Mucosa of descending colon (tissue), 3 donors: ENCODE results near the gene LCNL1. TPM values are rescaled to one million over a fixed set of nuclear protein-coding genes. Genes with fewer than 3 reads are reported as not detected.

ENCODE experiments used
- ATAC-seq: fragments of 200-7000 bp; cut with Tn5 transposase; one replicate; pipeline ENCODE4 v1.9.1; 2020; ENCODE audit warnings: mild to moderate bottlenecking, moderate library complexity
- DNase-seq, 3 donors: peaks; one replicate each; pipeline ENCODE4 v3.0.0-alpha.2; 2020
- H3K36me3 ChIP-seq: fragments of 200-600 bp; one replicate; pipeline ENCODE4 v1.8.0; 2021; ENCODE audit warnings: low read depth, mild to moderate bottlenecking
- H3K4me1 ChIP-seq: fragments of 200-600 bp; one replicate; pipeline ENCODE4 v1.8.0; 2021; ENCODE audit warnings: low read depth, mild to moderate bottlenecking
- H3K4me3 ChIP-seq: fragments of 200-600 bp; one replicate; pipeline ENCODE4 v1.8.0; 2021; ENCODE audit warnings: mild to moderate bottlenecking
- H3K9me3 ChIP-seq: fragments of 200-600 bp; one replicate; pipeline ENCODE4 v1.8.0; 2021; ENCODE audit warnings: mild to moderate bottlenecking
- CTCF ChIP-seq: fragments of 200-600 bp; IDR thresholded peaks from one replicate; pipeline ENCODE4 v1.8.0; 2022; ENCODE audit warnings: antibody characterized with exemption, mild to moderate bottlenecking
- intact Hi-C, 2 donors: fragments of 100-400 bp; cut with DNase I in 1 of 2; cut with micrococcal nuclease in 1 of 2; formaldehyde crosslinking; loops; one replicate each; pipeline versions ENCODE4 v1.11.0 to v1.11.1; 2022; cut with DNase I, micrococcal nuclease
- total RNA-seq, 3 donors: library from RNA; stranded (reverse); fragmentation: NEBNext Ultra II Directional in 2 of 3; extraction: Animal tissue kit (Norgen Biotek cat#: 25700) in 2 of 3; gene quantifications; one replicate each; pipeline versions ENCODE4 v1.2.1 to v1.2.4, GENCODE V29; 2021 to 2023
- donor health status: DM: no; HTN: no; CAD: no; lungs with moderate emphysema.
- donor health status: DM: no; HTN: no; CAD: no.
- donor health status: DM: no; HTN: yes; CAD: no.

LCNL1 gene
- total RNA-seq, 3 donors from 2014 or later, result 0.17 to 0.76 TPM; not detected in 1

- TF ChIP-seq CTCF, result no peak
- intact Hi-C loops, result no loop called here
- Histone ChIP-seq H3K4me3 (no peak overlapping the region), H3K4me1 (peaks cover 15% of the 10 kb centered on the region), H3K9me3 (no peaks in the 10 kb centered on the region), H3K36me3 (peaks cover 20% of the 10 kb centered on the region)
- DNase-seq, result peak in 1 of 3 donors; percentile 54
- ATAC-seq, result no peak
Observed at GRCh38 chr9:136942881-136943230, 39.9 kb upstream of the LCNL1 start.

- intact Hi-C loops, result no loop called here
- Histone ChIP-seq H3K9me3 (no peaks in the 10 kb centered on the region), H3K4me3 (peak overlapping the region; percentile 95), H3K4me1 (peaks cover 22% of the 10 kb centered on the region), H3K36me3 (peaks cover 20% of the 10 kb centered on the region)
- ATAC-seq, result peak; percentile 24
- no peak for TF ChIP-seq CTCF
- DNase-seq, result peak; percentile 55 to 80 (median 70)
Observed at GRCh38 chr9:136943291-136944211, 39.2 kb upstream of the LCNL1 start.

- Histone ChIP-seq H3K4me3 (peak overlapping the region; percentile 95), H3K36me3 (peaks cover 20% of the 10 kb centered on the region), H3K4me1 (peaks cover 28% of the 10 kb centered on the region), H3K9me3 (no peaks in the 10 kb centered on the region)
- no peak for DNase-seq
- intact Hi-C loops, result no loop called here
- ATAC-seq, result peak; percentile 41
- no peak for TF ChIP-seq CTCF
Observed at GRCh38 chr9:136944212-136944518, 38.6 kb upstream of the LCNL1 start.

DNA sequence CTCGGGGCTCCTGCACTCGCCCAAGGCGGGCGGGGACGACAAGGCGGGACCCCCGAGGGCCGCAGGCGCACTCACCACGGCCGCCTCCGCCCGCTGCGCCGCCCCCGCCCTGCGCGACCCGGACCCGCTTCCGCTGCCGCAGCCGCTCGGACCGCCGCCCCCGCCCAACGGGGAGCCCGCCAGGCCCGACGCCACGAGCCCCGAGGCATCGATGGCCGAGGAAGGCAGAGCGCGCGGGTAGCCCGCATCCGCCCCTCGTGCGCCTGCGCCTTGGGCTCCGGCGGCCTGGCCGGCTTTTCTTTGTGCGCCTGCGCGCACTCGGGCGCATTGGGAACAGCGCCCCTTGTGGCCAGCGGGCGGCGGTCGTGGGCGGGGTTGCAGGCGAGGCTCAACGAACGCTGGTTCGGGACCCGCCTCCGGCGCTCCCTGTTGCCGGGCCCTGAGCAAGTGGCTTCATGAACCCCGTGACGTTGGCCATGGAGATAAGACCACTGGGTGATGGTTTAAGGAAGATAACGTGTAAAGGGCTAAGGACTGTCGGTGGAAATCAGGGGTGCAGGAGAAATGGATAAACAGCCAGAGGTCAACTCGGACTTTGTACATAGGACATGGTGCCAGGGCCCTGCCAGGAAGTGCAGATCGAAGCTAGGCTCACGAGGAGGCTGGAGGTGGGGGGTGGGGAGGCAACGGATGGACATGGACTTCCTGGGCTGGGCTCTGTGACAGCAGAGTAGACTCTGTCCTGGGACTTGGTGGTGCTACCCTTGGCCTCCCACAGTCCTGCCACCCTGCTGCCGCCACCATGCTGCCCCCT, 38.1 kb upstream of the LCNL1 start, which contains the start of the genes C8G and FBXW5:
Gene C8G, plus strand, starts transcription at position 725 of the 814 bp plus-strand sequence. Its CDS starts 78 bp downstream, at position 803.
Gene FBXW5, minus strand, starts transcription at position 220 of the 814 bp plus-strand sequence. CDS start 655 bp downstream, outside the sequence.
- Histone ChIP-seq H3K9me3 (no peaks in the 10 kb centered on the region), H3K4me3 (peak within 1 kb of the TSS; percentile 95), H3K4me1 (peaks cover 30% of the 10 kb centered on the region), H3K36me3 (peaks cover 20% of the 10 kb centered on the region)
- intact Hi-C loops, result no loop called here
- TF ChIP-seq CTCF, result peak; percentile 98
- ATAC-seq (peak; percentile 87), DNase-seq (peak; percentile 92 to 98 (median 97))

DNA sequence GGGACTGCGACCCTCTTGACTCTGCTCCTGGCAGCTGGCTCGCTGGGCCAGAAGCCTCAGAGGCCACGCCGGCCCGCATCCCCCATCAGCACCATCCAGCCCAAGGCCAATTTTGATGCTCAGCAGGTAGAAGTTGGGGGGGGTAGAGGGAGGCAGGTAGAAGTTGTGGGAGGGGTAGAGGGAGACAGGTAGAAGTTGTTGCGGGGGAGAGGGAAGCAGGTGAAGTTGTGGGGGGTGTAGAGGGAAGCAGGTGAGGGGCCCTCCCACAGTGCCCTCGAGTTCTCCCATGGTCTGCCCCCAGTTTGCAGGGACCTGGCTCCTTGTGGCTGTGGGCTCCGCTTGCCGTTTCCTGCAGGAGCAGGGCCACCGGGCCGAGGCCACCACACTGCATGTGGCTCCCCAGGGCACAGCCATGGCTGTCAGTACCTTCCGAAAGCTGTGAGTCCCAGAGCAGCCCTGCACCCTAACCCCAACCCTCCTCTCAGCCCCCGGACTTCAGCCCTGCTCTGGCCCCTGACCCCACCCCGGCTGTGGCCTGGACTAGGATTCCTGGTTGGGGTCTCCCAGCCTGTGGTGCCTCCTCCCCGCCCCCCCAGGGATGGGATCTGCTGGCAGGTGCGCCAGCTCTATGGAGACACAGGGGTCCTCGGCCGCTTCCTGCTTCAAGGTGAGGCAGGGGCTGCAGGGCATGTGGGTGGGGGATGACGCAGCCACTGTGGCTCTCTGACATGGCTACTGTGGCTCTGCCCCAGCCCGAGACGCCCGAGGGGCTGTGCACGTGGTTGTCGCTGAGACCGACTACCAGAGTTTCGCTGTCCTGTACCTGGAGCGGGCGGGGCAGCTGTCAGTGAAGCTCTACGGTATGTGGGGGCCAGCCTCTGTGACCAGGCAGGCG, 37.2 kb upstream of the LCNL1 start:
- ATAC-seq (no peak), DNase-seq (peak in 2 of 3 donors; percentile 55 to 79)
- H3K4me1 ChIP-seq, result peaks cover 37% of the 10 kb centered on the region
- H3K36me3 ChIP-seq, result peaks cover 17% of the 10 kb centered on the region
- intact Hi-C loops, result no loop called here
- H3K4me3 ChIP-seq, result no peak overlapping the region
- no peaks in the 10 kb centered on the region for H3K9me3 ChIP-seq
- no peak for TF ChIP-seq CTCF
